Activated CD4-positive, alpha-beta T cell treated with anti-CD3 and anti-CD28 coated beads for 36 hours (primary cell): ENCODE data around the gene ISCU. TPM values are rescaled to one million over a fixed set of nuclear protein-coding genes. Genes with fewer than 3 reads are reported as not detected.
"Not testable (repeated sequence)": the region's sequence is repeated elsewhere in the genome, so short reads cannot be mapped to it uniquely, and the experiment has no call there.

Experiments
- ATAC-seq: fragments of 200-7000 bp; cut with Tn5 transposase; one replicate; pipeline ENCODE4 v1.10.0; 2021; ENCODE audit warnings: mild to moderate bottlenecking, moderate library complexity
- CTCF ChIA-PET: fragments of 350-600 bp; sonication (Branson Sonifier 250); formaldehyde crosslinking; loops from one replicate; lab custom pipeline; 2021; ENCODE audit warnings: antibody characterized with exemption; lab: Charles Lee
- POLR2A ChIA-PET: fragments of 350-600 bp; sonication (Branson Sonifier 250); formaldehyde crosslinking; loops from one replicate; lab custom pipeline; 2021; ENCODE audit warnings: antibody characterized with exemption, inconsistent platforms; lab: Charles Lee
- DNase-seq: peaks from one replicate; pipeline ENCODE4 v3.0.0-alpha.2; 2020
- H3K27ac Mint-ChIP-seq: one replicate; pipeline ENCODE4 v1.8.0; 2021; ENCODE audit warnings: mixed read lengths
- H3K27me3 Mint-ChIP-seq: one replicate; pipeline ENCODE4 v1.8.0; 2021; ENCODE audit warnings: mixed read lengths
- H3K36me3 Mint-ChIP-seq: one replicate; pipeline ENCODE4 v1.8.0; 2021; ENCODE audit warnings: low read depth, mixed read lengths
- H3K4me1 Mint-ChIP-seq: one replicate; pipeline ENCODE4 v1.8.0; 2021; ENCODE audit warnings: mixed read lengths
- H3K4me3 Mint-ChIP-seq: one replicate; pipeline ENCODE4 v1.8.0; 2021; ENCODE audit warnings: mild to moderate bottlenecking, moderate library complexity, mixed read lengths
- H3K9me3 Mint-ChIP-seq: one replicate; pipeline ENCODE4 v1.8.0; 2021; ENCODE audit warnings: low read depth, mixed read lengths
- intact Hi-C, 2 experiments: fragments of 100-400 bp; cut with DNase I in 1 of 2; cut with micrococcal nuclease in 1 of 2; formaldehyde crosslinking; loops; one replicate each; pipeline versions ENCODE4 v1.14.2 to v1.15.1; 2022 to 2024; cut with DNase I, micrococcal nuclease
- total RNA-seq, 2 experiments: library from RNA; stranded (reverse); gene quantifications; one replicate each; pipeline ENCODE4 v1.2.3, GENCODE V29; 2021

Gene ISCU
- total RNA-seq, 2 experiments from 2014 or later: 67.3 to 83.8 TPM

DNA sequence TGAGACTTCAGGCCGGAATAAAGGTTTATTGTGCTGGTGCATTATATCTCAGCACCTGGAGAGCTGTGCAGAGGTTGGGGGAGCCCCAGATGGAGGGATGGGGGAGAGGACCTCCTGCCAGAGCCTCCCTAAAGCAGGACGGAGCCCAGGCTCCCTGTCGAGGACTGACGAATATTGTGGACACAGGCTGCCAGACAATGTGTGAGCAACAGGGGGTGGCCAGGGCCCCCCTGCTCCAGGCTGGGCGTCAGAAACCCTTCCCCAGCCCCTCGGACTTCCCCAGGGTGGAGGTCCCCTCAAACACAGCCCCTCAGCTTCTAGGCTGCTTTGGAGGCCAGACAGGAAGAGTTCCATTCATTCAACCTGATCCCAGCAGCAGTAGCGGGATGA lies 27.4 kb downstream of the ISCU start:
- intact Hi-C loops: no loop called here
- ChIA-PET CTCF (no interaction called here), POLR2A (no interaction called here)
- no peak for ATAC-seq
- no peaks in the 10 kb centered on the region for H3K27me3 Mint-ChIP-seq
- H3K9me3 Mint-ChIP-seq: no peaks in the 10 kb centered on the region
- no peak overlapping the region for H3K27ac Mint-ChIP-seq
- H3K36me3 Mint-ChIP-seq: no peaks in the 10 kb centered on the region
- no peak for DNase-seq
- no peak overlapping the region for H3K4me3 Mint-ChIP-seq
- no peaks in the 10 kb centered on the region for H3K4me1 Mint-ChIP-seq

DNA sequence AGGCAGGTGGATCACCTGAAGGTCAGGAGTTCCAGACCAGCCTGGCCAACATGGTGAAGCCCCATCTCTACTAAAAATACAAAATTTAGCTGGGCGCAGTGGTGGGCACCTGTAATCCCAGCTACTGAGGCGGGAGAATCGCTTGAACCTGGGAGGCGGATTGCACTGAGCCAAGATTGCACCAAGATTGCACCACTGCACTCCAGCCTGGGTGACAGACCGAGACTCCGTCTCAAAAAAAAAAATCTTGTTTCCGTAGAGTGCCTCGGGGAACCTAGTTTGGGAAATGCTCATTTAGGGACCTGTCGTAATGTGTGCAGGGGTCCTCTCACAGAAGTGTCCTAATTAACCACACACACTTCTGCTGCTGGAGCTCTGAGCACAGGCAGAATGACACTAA lies 28.1 kb downstream of the ISCU start:
- POLR2A ChIA-PET, DNase-seq, CTCF ChIA-PET, H3K27me3 Mint-ChIP-seq, H3K9me3 Mint-ChIP-seq, H3K27ac Mint-ChIP-seq, intact Hi-C loops, H3K4me3 Mint-ChIP-seq, ATAC-seq, H3K4me1 Mint-ChIP-seq, H3K36me3 Mint-ChIP-seq: not testable (repeated sequence)

DNA sequence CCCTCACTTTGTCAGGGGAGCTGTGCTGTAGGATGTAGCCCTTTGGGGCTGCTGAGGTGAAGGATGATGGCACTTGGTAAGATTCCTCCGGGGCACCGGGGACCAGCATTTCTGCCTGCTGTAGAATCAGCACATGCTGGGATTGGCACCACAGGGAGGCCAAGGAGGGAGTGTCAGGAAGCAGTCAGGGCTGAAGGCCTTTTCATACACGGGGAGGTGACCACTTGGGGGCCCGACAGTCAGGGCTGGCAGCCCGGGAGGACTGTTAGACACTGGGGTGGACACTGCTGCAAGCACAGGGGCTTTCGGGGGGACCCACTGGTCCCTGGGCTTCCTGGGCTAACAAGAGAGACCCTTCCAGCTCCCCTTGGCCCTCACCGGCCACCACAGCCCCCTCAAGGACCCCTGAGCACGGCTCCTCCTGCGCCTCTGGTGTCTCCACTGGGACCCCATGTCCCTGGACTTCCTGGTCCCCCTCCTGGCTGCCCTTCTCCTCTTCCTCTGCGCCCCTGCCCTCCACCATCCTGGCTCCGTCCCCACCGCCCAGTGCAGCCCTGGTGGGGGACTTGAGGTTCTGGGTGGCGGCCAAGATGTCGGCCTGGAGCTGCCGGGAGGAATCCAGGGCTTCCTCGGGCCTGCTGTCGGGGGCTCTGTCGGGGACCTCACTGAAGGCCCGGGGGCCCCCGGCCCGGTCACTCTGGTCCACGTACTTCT lies 29.0 kb downstream of the ISCU start:
- ChIA-PET POLR2A (no interaction called here), CTCF (no interaction called here)
- Mint-ChIP-seq H3K4me1 (no peaks in the 10 kb centered on the region), H3K9me3 (no peaks in the 10 kb centered on the region), H3K27ac (no peak overlapping the region), H3K36me3 (no peaks in the 10 kb centered on the region), H3K4me3 (no peak overlapping the region), H3K27me3 (no peaks in the 10 kb centered on the region)
- ATAC-seq (no peak), DNase-seq (no peak)
- intact Hi-C loops: no loop called here

DNA sequence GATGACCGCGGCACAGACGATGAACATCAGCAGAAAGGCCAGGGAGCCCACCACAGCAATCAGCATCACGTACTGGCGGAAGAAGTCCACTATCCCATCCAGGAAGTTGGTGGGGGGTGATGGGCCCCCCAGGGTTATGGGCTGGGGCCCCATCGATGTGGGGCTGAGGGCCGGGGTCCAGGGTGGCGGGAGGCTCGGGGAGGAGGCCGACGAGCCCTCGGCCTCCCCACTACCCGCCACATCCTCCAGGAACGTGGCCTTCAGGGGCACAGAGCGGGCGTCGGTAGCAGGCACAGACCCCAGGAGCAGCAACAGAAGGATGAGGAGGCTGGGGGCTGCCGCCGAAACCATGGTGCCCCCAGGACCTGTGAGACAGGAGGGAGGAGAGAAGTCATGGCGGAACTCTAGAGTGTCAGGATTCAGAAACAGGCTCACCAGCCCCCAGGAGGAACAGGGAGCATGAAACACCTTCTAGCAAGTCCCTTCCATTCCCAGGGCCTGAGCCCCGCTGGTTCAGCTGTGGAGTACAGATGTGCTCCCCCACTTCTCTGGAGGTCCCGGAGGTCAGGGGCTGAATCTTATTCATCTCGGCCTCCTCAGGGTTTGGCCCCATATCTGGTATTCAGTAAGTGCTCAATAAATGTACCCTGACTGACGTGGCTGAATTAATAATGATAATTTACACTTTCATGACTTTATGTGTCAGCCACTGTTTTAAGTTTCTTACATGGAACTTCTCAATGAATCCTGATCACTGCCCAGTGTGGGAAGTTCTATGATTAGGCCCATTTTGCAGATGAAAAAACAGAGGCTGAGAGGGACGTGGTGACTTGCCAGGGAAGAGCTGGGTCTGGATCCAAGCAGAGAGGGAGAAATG lies 29.9 kb downstream of the ISCU start:
- no peaks in the 10 kb centered on the region for H3K36me3 Mint-ChIP-seq

DNA sequence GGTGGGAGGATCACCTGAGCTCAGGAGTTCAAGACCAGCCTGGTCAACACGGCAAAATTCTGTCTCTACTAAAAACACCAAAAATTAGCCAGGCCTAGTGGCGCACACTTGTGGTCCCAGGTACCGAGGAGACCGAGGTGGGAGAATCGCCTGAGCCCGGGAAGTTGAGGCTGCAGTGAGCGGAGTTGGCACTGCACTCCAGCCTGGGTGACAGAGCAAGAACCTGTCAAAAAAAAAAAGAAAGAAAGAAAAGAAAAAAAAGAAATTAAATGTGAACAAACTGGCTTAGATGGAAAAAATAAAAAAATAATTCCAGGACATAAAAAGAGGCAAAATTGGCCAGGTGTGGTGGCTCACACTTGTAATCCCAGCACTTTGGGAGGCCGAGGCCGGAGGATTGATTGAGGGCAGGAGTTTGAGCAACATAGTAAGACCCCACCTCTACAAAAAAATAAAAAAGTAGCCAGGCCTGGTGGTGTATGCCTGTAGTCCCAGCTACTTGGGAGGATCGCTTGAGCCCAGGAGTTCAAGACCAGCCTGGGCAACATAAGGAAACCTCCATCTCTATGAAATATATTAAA lies 32.0 kb downstream of the ISCU start:
- ATAC-seq: no peak
- Mint-ChIP-seq H3K9me3 (no peaks in the 10 kb centered on the region), H3K36me3 (no peaks in the 10 kb centered on the region), H3K27ac (no peak overlapping the region), H3K4me1 (no peaks in the 10 kb centered on the region), H3K27me3 (no peaks in the 10 kb centered on the region), H3K4me3 (no peak overlapping the region)
- ChIA-PET CTCF (interaction anchor here (0.5 to 1.3 kb wide), 2 partner anchors 18 to 25 kb away, joined by 3 read pairs; no protein-coding TSS in a partner anchor), POLR2A (no interaction called here)
- intact Hi-C loops: no loop called here
- DNase-seq: no peak

More for the DNA sequence above, 29.9 kb downstream of the ISCU start:
- DNase-seq (no peak), ATAC-seq (no peak)
- no peak overlapping the region for H3K27ac Mint-ChIP-seq
- no peak overlapping the region for H3K4me3 Mint-ChIP-seq
- H3K27me3 Mint-ChIP-seq: no peaks in the 10 kb centered on the region
- intact Hi-C loops: no loop called here
- H3K9me3 Mint-ChIP-seq: no peaks in the 10 kb centered on the region
- H3K4me1 Mint-ChIP-seq: no peaks in the 10 kb centered on the region
- POLR2A ChIA-PET: no interaction called here
- CTCF ChIA-PET: no interaction called here

DNA sequence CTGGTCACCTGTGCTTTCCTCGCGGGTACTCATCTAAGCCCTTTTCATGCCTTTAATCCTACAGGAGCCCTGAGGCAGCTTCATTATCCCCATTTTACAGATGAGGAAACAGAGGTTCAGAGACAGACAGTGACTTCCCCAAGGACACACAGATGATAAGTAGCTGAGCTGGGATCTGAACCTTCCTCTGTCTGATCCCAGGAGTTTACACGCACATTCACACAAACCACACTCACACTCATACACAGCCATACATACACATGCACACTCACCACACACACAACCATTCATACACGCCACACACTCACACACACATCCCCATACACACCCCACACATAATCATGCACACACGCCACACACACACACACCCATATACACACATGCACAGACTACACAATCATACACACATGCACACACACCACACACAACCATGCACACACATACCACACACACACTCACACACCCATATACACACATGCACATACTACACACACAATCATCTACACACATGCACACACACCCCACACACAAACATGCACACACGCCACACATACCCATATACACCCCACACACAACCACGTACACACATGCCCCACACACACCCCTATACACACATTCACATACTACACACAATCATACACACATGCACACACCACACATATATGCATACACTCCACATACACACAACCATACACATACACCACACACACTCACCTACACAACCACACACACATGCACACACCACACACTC lies 32.7 kb downstream of the ISCU start:
- H3K4me3 Mint-ChIP-seq: no peak overlapping the region
- H3K9me3 Mint-ChIP-seq: no peaks in the 10 kb centered on the region
- ChIA-PET POLR2A (no interaction called here), CTCF (interaction anchor here (0.5 to 1.3 kb wide), 3 partner anchors 8 to 25 kb away, joined by 3 read pairs; no protein-coding TSS in a partner anchor)
- intact Hi-C loops: no loop called here
- DNase-seq (no peak), ATAC-seq (no peak)
- no peaks in the 10 kb centered on the region for H3K36me3 Mint-ChIP-seq
- H3K27ac Mint-ChIP-seq: no peak overlapping the region
- no peaks in the 10 kb centered on the region for H3K27me3 Mint-ChIP-seq
- H3K4me1 Mint-ChIP-seq: no peaks in the 10 kb centered on the region

DNA sequence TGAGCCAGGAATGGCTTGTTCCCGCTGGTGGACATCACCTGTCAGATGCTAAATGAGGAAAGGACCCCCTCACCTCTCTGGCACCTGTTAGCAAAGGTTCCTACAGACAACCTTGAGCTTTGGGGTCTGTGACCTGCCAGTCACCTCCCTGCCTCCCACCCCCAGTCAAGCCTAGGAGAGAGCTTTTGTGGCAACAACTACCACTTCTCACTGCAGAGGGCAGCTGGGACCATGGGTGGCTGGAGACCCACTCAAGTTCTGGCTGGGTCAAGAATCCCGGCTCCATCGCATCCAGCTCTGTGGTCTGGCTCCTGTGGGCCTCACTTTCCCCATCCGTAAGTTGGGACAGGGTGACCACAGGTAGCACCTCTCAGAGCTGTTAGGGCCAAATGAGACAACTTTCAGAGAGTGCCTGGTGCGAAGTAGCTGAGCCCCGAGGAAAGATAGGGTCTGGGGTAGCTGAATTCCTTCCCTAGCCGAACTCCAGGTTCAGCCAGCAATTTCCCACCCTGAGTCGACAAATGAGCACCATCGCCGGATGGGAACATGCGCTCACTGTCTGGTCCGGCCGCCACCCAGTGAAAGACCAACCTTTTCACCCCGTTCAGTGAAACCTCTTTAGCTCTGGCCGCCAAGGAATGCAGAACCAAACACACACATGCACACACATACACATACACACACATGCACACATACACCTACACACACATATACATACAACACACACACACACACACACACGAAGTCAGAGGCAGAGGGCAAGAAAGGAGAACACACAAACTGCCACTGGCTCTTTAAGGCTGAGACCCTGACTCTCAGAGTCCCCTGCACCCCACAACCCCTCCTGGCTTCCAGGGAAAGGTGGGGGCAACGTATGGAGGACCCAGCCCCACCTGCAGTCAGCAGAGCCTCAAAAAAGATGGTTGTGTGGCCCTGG lies 33.6 kb downstream of the ISCU start:
- no peak overlapping the region for H3K4me3 Mint-ChIP-seq
- CTCF ChIA-PET: interaction anchor here (0.6 to 0.7 kb wide), 3 partner anchors 9 to 497 kb away, joined by 3 to 4 read pairs (median 3); partner anchors contain the start of gene ALKBH2
- DNase-seq (no peak), ATAC-seq (no peak)
- no peak overlapping the region for H3K27ac Mint-ChIP-seq
- intact Hi-C loops: no loop called here
- no peaks in the 10 kb centered on the region for H3K27me3 Mint-ChIP-seq
- POLR2A ChIA-PET: no interaction called here
- no peaks in the 10 kb centered on the region for H3K4me1 Mint-ChIP-seq
- H3K36me3 Mint-ChIP-seq: no peaks in the 10 kb centered on the region
- no peaks in the 10 kb centered on the region for H3K9me3 Mint-ChIP-seq

DNA sequence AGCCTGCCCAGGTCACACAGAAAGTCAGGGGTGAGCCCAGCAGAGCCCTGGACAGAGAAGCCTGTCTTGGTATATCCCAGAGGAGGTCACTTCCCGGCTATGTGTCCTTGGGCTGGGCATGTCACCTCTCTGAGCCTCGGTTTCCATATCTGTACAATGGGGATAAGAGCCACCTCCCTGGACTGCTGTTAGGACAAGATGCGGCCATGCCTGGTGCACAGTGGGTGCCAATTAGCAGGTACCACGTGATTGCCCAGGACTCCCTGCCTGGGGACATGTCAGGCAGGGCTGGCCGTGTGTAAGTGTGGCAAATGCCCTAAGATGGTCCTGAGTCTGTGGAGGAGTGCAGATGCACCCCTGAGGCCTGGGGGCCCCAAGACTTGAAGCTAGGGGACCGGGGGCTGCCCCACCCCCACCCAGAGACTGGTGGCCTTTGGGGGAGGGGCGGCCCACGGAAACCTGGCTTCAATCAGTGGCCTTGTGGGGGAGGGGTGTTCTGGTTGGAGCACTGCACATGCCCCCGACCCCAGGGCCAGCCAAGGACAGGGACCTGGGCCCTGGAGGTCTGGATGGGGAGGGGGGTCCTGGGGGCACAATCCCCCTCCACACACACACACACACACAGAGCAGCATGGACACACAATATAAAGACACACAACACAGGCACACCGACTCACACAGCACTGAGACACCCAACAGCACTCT lies 34.6 kb downstream of the ISCU start:
- Mint-ChIP-seq H3K27me3 (no peaks in the 10 kb centered on the region), H3K4me3 (no peak overlapping the region), H3K4me1 (no peaks in the 10 kb centered on the region), H3K27ac (no peak overlapping the region), H3K36me3 (no peaks in the 10 kb centered on the region), H3K9me3 (no peaks in the 10 kb centered on the region)
- DNase-seq (no peak), ATAC-seq (no peak)
- CTCF ChIA-PET: interaction anchor here (0.6 to 0.7 kb wide), 2 partner anchors 364 to 496 kb away, joined by 3 to 4 read pairs; partner anchors contain the start of gene ALKBH2
- POLR2A ChIA-PET: no interaction called here
- intact Hi-C loops: no loop called here

DNA sequence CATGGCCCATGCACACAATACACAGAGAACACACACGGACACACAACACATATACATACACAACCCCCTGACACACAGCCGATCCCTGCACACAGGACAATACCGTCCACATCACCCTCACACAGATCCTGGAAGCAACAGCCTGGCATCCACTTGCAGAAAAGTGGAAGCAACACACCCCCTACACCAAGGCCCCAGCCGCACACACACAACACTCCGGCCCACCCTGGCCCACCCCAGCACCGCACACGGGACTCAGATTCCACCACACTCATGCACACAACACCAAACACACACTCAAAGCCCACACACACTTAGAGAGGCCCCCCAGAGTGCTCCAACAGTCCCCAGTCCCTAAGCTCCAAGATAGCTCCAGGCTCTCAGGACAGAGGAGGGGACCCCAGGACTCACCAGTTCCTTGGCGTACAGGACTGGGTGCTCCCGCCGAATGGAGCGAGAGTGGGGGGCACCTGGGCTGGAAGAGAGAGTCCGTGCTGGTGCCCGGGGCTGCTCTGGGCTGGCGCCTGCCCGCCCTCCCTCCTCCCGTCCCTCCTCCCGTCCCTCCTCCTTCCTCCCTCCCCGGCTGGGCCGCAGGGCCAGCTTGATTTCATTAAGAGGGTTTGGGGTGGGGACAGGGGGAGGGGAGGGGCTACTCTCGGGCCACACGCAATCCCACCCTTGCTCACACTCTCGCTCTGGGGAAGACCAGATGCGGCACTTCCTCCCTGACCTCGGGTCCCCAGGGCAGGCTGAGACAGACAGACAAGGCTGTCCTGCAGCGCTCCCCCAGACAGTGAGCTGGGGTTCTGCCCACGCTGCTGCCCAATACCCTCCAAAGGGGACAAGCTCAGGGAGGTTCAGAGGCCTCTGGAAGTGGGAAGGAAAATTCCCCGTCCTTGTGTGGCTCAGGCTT lies 35.4 kb downstream of the ISCU start, which contains the start of gene TMEM119:
Gene TMEM119, minus strand, starts transcription at position 526 of the 913 bp plus-strand sequence. CDS start 5,701 bp downstream, outside the sequence.
- ChIA-PET POLR2A (no interaction called here), CTCF (interaction anchor here (0.6 kb wide), 1 partner anchor 14 kb away, joined by 3 read pairs; no protein-coding TSS in a partner anchor)
- Mint-ChIP-seq H3K27me3 (no peaks in the 10 kb centered on the region), H3K27ac (no peak within 1 kb of the TSS), H3K4me1 (no peaks in the 10 kb centered on the region), H3K36me3 (no peaks in the 10 kb centered on the region), H3K9me3 (no peaks in the 10 kb centered on the region), H3K4me3 (no peak within 1 kb of the TSS)
- no peak for ATAC-seq
- intact Hi-C loops: no loop called here
- DNase-seq: no peak
